HG03280 (cell line): ENCODE measurements around the gene TDO2.

ENCODE experiments used
- ATAC-seq: cut with Tn5 transposase; IDR thresholded peaks from one replicate; pipeline ENCODE4 v1.9.1; 2021; ENCODE audit warnings: mild to moderate bottlenecking, moderate library complexity; ENCODE audit not compliant: unreplicated experiment

The TDO2 gene

GRCh38 chr4:155952501-155952901 is 49.0 kb downstream of the TDO2 start:
- no peak for ATAC-seq

DNA sequence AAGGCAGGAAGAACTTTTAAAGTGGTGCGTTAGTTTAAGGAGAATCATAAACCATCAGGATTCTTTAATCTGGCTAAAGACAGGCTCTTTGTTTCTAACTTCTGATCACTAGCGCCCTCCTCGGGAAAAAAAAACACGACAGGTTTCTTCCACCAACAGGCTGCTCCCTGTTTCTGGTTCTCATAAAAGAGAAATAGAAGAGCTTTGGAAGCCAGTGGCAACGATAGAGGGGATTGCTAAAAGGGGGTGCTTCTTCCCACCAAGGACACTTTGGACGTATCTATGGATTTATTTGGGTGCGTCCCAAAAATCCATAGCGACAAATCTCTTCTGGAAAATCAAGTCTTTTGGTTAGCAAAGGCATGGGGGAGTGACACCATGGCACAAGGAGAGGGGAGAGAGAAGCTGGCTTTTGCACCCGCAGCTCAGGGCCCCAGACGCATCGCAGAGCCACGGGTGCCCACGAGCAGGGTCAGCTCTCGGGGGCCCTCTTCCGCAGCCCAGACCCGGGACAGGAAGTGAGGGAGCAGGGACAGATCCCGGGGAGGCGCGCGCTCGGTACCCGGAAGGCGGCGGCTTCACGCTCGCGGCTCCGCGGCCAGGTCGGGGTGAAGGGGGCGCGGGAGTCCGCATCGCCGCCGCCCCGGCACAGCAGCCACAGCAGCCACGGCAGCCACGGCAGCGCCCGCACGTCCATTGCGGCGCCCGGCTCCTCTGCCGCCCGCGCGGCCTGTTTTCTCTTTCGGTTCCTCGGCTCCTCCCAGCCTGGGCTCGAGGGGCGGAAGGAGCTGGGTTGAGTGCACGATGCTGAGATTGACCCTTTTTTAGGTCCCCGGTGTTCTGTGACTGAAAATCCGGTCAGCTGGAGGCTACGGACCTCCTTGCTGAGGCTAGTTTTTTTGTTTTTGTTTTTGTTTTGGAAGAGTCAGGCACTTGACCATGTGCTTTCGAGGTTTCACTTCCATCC is 49.9 kb downstream of the TDO2 start, which contains the start of gene CTSO:
CTSO (minus strand) TSS at position 716 of the 967 bp plus-strand sequence; CDS start at position 697, 19 bp downstream.
- ATAC-seq = peak; percentile 96

- ATAC-seq = no peak
These were observed 50.7 kb downstream of the TDO2 start for GRCh38 chr4:155954118-155954685.

GRCh38 chr4:155954939-155955338 is 51.4 kb downstream of the TDO2 start:
- ATAC-seq = no peak

DNA sequence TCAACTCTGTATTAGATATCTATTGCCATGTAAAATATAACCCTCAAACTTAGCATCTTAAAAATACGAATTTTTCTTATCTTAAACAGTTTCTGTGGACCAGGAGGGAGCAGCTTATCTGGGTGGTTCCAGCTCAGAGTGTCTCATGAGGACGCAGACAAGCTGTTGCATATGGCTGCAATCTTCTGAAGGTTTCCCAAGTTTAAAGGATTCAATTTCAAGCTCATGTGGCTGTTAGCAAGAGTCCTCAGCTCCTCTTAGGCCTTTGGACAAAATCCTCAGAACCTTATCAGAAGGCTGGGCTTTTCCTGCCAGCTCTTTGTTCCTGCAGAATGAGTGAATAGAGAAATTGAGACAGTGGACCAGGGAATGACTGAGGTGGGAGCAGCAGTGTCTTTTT is 53.0 kb downstream of the TDO2 start:
- no peak for ATAC-seq

GRCh38 chr4:155959417-155959816 is 55.9 kb downstream of the TDO2 start:
- no peak for ATAC-seq

DNA sequence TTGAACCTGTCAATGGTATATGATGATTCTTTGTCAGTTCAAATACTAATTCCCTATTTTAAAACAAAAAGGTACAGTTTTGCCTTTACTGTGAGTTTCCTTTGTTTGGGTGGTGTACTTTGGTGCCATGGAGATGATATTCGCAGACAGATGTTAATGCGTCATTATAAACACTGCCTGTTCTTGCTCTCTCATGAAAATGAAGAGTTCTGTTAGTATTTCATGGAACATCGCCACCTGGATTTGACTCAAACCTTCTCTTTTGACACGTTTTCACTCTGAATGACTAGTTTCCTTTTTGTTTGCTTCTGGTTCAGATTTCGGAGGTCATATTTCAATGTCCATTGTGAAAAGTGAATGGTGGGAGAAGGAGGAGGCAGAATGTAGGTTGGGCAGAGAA is 57.0 kb downstream of the TDO2 start:
- no peak for ATAC-seq

GRCh38 chr4:155961575-155961974 is 58.1 kb downstream of the TDO2 start:
- no peak for ATAC-seq

DNA sequence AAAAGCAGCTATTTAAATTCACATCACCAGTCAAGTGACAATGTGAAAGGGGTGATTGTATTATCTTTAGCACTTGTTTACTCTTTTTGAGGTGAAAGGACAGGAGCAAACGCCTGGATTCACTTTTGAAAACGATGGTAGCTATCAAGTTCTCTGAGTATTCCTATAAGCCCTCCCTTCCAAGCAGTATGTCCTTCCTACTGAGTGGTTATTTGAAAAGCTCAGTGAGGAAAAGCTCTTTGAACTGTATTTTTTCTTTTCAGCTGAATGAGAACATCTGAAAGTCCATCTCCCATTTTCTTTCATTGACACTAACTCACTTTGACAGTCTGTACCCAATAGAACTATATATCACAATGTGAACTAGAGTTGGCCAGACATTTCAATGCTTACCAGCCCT is 59.3 kb downstream of the TDO2 start:
- no peak for ATAC-seq

DNA sequence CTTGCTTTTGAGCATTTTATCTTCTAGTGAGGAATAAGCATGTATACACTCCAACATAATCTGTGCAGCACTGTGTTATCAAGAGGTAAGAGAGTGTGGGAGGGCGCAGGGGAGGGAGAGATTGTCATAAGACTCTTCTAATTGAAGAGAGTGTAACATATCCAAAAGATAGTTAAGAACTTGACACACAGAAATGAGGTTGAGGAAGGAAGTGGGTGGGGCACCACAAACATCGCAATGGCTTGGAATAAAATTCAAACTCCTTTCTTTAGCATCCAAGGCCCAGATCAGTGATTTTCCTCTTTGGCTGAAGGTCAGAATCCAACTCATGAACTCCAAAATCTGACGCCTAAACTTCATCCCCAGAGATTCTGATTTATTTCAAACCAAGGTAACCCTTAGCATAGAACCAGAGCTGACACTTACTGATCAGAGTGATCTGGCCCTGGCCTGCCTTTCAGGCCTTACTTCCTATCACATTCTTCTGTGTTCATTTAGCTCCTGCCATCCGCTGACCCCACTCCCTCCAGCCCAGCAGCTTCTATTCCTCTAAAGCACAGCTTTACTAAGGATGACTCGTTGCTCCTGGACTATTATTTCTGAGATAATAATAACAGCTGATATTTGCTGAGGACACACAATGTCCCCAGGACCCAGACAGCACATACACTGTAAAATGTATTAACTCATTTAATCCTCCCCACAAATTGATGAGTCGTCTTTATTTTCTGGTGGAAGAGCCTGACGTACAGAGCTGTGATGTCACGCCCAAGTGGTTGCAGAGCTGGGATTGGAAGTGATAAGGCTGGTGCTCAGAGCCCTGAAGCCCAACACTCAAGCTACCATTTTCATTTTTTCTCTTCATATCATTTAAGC is 60.8 kb downstream of the TDO2 start:
- no peak for ATAC-seq

DNA sequence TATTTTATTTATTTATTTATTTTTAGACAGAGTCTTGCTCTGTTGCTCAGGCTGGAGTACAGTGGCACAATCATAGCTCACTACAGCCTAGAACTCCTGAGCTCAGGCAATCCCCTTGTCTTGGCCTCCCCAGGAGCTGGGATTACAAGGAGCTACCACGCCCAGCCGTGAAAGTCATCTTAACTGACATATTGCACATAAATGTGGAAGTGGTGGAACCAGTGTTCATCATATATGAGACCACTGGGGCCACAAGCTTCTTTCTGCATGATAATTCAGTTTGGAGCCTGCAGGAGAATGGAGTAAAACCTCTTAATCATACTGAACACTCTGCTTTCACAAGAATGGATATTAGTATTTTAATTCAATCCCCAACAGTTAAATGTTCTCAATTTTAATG is 62.7 kb downstream of the TDO2 start:
- no peak for ATAC-seq

DNA sequence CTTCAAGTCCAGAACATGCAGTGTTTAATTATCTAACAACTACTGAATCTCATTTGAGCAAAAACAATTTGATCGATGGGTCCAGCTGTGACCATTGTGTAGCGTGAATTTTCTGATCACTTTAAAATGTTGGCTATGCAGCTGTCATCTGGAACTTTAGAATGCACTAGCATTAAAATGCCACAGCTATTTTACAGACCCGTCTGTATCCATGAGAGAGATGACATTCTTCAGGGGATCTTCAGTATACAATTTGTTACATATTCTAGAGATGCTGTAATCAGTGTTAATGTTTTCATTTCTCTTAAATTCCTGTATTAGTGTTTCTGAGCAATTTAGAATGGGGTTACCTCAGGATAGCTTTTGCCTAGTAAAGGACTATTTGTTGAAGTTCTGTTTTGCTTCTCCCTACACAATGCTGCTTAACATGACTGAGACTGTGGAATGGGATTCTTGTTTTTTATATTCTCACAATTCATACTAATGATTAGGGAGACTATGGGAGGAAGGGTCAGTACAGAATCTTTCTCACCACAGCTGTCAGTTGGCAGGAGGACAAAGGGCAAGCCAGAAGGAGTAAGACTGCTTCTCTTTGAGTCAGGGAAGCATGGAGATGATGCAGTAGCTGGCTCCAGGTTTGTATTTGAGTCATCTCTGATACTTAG is 63.4 kb downstream of the TDO2 start:
- ATAC-seq = no peak
